Stomach (tissue), 9 donors: ENCODE results near the gene ARSI. TPM values are rescaled to one million over a fixed set of nuclear protein-coding genes. Genes with fewer than 3 reads are reported as not detected.

Experiments
- DNase-seq, 2 donors: peaks; one replicate each; pipeline versions ENCODE4 v3.0.0 to v3.0.0-alpha.2; 2013 to 2019
- H3K27ac ChIP-seq, 5 donors: fragments of 200-600 bp in 4 of 5; sonication (generic) in 4 of 5; one replicate each; pipeline ENCODE4 v1.5.1; 2013 to 2019; ENCODE audit warnings: mild to moderate bottlenecking in 1 of 5, moderate library complexity in 1 of 5
- H3K27me3 ChIP-seq, 3 donors: fragments of 200-600 bp; sonication (generic); one replicate each; pipeline ENCODE4 v1.5.1; 2017 to 2019; ENCODE audit warnings: mixed run types in 1 of 3
- H3K36me3 ChIP-seq, 4 donors: fragments of 200-600 bp; sonication (generic); 1 replicate in 3 of 4; 2 replicates in 1 of 4; pipeline ENCODE4 v1.5.1; 2016 to 2019
- H3K4me1 ChIP-seq, 4 donors: fragments of 200-600 bp; sonication (generic); one replicate each; pipeline ENCODE4 v1.5.1; 2016 to 2019
- H3K4me3 ChIP-seq, 4 donors: fragments of 200-600 bp; sonication (generic) in 3 of 4; one replicate each; pipeline ENCODE4 v1.5.1; 2016 to 2019; ENCODE audit warnings: mild to moderate bottlenecking in 1 of 4
- H3K9me3 ChIP-seq, 4 donors: fragments of 200-600 bp; sonication (generic); one replicate each; pipeline ENCODE4 v1.5.1; 2016 to 2019
- EP300 ChIP-seq: sonication (generic); formaldehyde crosslinking; IDR thresholded peaks from one replicate; pipeline ENCODE4 v1.6.1; 2017; ENCODE audit warnings: antibody characterized with exemption
- POLR2A ChIP-seq, 4 donors: fragments of 450-650 bp; IDR thresholded peaks; one replicate each; pipeline ENCODE4 v1.6.1; 2016; ENCODE audit warnings: antibody characterized with exemption in 4 of 4, control low read depth in 2 of 4, mild to moderate bottlenecking in 1 of 4, moderate library complexity in 1 of 4
- POLR2AphosphoS5 ChIP-seq, 3 donors: sonication (generic); formaldehyde crosslinking; IDR thresholded peaks; one replicate each; pipeline ENCODE4 v1.6.1; 2016; ENCODE audit warnings: antibody characterized with exemption in 3 of 3
- WGBS, 5 donors: extraction: QIAGEN DNeasy Blood & Tissue Kit in 3 of 5; methylation state at CpG; one replicate each; pipeline versions ENCODE4 v1.1.5 to v1.1.7; 2013 to 2018; 5-methylcytosine and 5-hydroxymethylcytosine counted together
- intact Hi-C: fragments of 100-400 bp; cut with DNase I; formaldehyde crosslinking; loops from one replicate; pipeline ENCODE4 v1.15.1; 2023; ENCODE audit warnings: low total_unique reads
- polyA plus RNA-seq, 3 donors: library from polyadenylated mRNA; stranded (reverse); fragments of 200-250 nt; gene quantifications; one replicate each; pipeline ENCODE4 v1.2.3, GENCODE V29; 2013
- total RNA-seq, 5 donors: library from RNA; depleted of rRNA; stranded (reverse); fragments of >200 nt; gene quantifications; one replicate each; pipeline versions ENCODE4 v1.1.0 to v1.2.3, GENCODE V29; 2014 to 2016
- TF ChIP-seq, protein P1 (sequence below), 7 experiments: fragments of 450-650 bp in 4 of 7; fragments of 200-600 bp in 3 of 7; sonication (generic) in 3 of 7; IDR thresholded peaks; one replicate each; pipeline ENCODE4 v1.5.1; 2016 to 2019; ENCODE audit warnings: antibody characterized with exemption in 7 of 7, control low read depth in 2 of 7, mild to moderate bottlenecking in 1 of 7
- donor health status: healthy with polysubstance abuse.
- donor health status: Bipolar disorder and iron deficiency.
- donor health status: healthy.

Gene ARSI
- total and polyA plus RNA-seq, 8 donors: 0.35 to 7.0 (median 1.7) TPM; not detected in 3

DNA sequence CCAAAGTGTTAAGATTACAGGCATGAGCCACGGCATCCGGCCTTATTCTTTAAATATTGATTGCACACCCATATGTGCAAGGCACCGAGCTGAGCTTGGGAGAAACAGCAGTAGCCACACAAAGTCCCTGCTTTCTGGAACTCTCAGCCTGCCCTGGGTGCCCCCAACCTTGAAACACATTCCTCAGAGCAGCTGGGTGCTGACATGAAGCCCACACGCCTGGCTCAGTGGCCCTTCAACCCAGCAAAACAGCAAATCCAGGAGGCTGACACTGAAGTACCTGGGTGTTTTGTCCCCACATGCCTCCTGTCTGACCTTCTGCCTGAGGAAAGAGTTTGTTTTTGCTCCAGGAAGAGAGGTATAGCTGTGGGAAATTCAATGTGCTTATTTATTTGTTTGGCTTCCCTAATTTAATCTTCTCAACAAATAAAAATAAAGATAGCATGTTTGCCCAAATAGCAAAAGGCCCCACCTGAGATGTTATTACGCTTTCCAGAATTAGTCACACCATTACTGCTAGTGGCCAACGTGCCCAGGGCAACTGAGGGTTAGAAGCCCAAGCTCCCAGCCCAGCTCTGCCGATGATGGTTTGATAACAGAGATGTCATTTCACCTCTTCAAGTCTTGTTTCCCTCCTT lies 41.4 kb upstream of the ARSI start:
- WGBS, 5 donors: 61 to 72% (median 66%) methylated on average over 7 of the region's 7 CpGs
- Histone ChIP-seq H3K27ac (no peak overlapping the region), H3K9me3 (no peaks in the 10 kb centered on the region), H3K27me3 (no peaks in the 10 kb centered on the region), H3K4me3 (no peak overlapping the region), H3K4me1 (no peaks in the 10 kb centered on the region), H3K36me3 (no peaks in the 10 kb centered on the region)
- TF ChIP-seq EP300 (no peak), POLR2AphosphoS5 (IDR thresholded peaks at IDR 0.05) (no peak), POLR2A (IDR thresholded peaks at IDR 0.05) (no peak)
- TF ChIP-seq, protein P1, sequence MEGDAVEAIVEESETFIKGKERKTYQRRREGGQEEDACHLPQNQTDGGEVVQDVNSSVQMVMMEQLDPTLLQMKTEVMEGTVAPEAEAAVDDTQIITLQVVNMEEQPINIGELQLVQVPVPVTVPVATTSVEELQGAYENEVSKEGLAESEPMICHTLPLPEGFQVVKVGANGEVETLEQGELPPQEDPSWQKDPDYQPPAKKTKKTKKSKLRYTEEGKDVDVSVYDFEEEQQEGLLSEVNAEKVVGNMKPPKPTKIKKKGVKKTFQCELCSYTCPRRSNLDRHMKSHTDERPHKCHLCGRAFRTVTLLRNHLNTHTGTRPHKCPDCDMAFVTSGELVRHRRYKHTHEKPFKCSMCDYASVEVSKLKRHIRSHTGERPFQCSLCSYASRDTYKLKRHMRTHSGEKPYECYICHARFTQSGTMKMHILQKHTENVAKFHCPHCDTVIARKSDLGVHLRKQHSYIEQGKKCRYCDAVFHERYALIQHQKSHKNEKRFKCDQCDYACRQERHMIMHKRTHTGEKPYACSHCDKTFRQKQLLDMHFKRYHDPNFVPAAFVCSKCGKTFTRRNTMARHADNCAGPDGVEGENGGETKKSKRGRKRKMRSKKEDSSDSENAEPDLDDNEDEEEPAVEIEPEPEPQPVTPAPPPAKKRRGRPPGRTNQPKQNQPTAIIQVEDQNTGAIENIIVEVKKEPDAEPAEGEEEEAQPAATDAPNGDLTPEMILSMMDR (IDR thresholded peaks at IDR 0.05): no peak
- intact Hi-C loops: no loop called here
- DNase-seq: no peak

DNA sequence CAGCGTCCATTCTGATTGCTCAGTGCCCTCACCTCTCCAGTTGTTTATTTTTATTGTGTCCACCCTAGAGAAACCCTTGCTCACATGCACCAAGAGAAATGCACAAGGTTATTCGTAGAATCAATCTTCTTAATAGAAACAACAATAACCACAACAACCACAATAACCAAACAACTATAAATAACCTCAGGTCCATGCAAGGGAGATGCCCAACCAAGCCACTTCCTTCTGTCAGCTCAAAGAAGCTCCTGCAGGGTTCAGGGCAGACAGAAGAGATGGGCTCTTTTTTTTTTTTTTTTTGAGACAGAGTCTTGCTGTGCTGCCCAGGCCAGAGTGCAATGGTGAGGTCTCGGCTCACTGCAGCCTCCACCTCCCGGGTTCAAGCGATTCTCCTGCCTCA lies 39.9 kb upstream of the ARSI start:
- H3K36me3 ChIP-seq: no peaks in the 10 kb centered on the region
- intact Hi-C loops: no loop called here
- H3K27ac ChIP-seq: no peak overlapping the region
- H3K4me3 ChIP-seq: no peak overlapping the region
- H3K27me3 ChIP-seq: no peaks in the 10 kb centered on the region
- WGBS, 5 donors: 85 to 96% (median 90%) methylated on average over 5 of the region's 5 CpGs
- DNase-seq: no peak
- TF ChIP-seq EP300 (no peak), POLR2AphosphoS5 (IDR thresholded peaks at IDR 0.05) (no peak), POLR2A (IDR thresholded peaks at IDR 0.05) (no peak)
- TF ChIP-seq, protein P1 (IDR thresholded peaks at IDR 0.05): no peak
- no peaks in the 10 kb centered on the region for H3K9me3 ChIP-seq
- H3K4me1 ChIP-seq: no peaks in the 10 kb centered on the region

DNA sequence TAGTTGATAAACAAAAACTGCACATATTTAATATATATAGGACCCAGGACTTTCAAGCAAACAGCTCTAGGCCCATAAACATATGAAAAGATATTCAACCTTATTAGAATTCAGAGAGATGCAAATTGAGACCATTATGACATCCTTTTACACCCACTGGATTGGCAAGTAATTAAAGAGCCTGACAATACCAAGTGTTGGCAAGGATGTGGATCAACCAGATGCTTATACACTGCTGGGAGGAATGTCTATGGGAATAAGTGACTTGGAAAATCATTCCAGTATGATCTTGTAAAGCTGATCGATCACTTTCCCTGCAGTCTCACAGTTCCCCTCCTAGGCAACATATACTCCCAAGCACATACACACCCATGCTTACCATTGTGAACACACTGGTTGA lies 39.3 kb upstream of the ARSI start:
- no peak for DNase-seq
- intact Hi-C loops: no loop called here

DNA sequence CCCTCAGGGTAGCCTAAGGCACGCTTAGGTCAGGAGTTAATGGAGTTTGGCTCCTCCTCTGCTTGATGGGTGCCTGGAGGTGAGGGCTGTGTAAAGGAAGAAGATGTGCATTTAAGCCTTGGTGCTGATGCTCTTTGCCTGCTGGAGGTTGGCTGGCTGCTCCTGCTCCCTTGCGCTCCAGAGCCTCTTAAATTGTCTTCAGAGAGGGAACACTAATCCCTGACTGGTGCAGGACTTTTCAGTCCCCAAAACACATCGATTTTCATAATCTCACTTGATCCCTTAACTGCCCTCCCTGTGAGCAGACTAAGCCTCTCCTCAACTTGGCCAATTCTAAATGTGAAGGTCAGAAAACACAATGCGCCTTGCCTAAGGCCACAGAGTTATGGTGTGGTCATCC lies 38.6 kb upstream of the ARSI start:
- Histone ChIP-seq H3K27me3 (no peaks in the 10 kb centered on the region), H3K9me3 (no peaks in the 10 kb centered on the region), H3K4me3 (no peak overlapping the region), H3K27ac (no peak overlapping the region), H3K4me1 (no peaks in the 10 kb centered on the region), H3K36me3 (no peaks in the 10 kb centered on the region)
- TF ChIP-seq POLR2AphosphoS5 (IDR thresholded peaks at IDR 0.05) (no peak), EP300 (no peak), POLR2A (IDR thresholded peaks at IDR 0.05) (no peak)
- TF ChIP-seq, protein P1 (IDR thresholded peaks at IDR 0.05): no peak
- intact Hi-C loops: no loop called here
- no peak for DNase-seq
- 66 to 77% (median 73%) methylated on average over 4 of the region's 4 CpGs for WGBS, 5 donors

More for the DNA sequence above, 39.3 kb upstream of the ARSI start:
- TF ChIP-seq POLR2A (IDR thresholded peaks at IDR 0.05) (no peak), EP300 (no peak), POLR2AphosphoS5 (IDR thresholded peaks at IDR 0.05) (no peak)
- TF ChIP-seq, protein P1 (IDR thresholded peaks at IDR 0.05): no peak
- Histone ChIP-seq H3K4me1 (no peaks in the 10 kb centered on the region), H3K27me3 (no peaks in the 10 kb centered on the region), H3K4me3 (no peak overlapping the region), H3K36me3 (no peaks in the 10 kb centered on the region), H3K27ac (no peak overlapping the region), H3K9me3 (no peaks in the 10 kb centered on the region)
- 81 to 100% (median 92%) methylated on average over 1 of the region's 1 CpG for WGBS, 5 donors
